HEK293 (cell line): Measurements from ENCODE around the gene ABCG1.

Experiments used
- CTCF ChIA-PET: fragments of 350-600 bp; formaldehyde crosslinking; extraction: SDS; loops from one replicate; lab custom pipeline; 2021; ENCODE audit warnings: antibody characterized with exemption; lab: Yijun Ruan, JAX
- POLR2A ChIA-PET: fragments of 300-600 bp; formaldehyde crosslinking; extraction: SDS; loops from one replicate; lab custom pipeline; 2020; ENCODE audit warnings: antibody characterized with exemption, inconsistent platforms; lab: Yijun Ruan, JAX
- H3K27ac ChIP-seq: fragments of 200-500 bp; sonication (Bioruptor generic); 2 replicates; pipeline ENCODE4 v1.5.1; 2014; ENCODE audit warnings: low read depth, low read length, control low read depth, inconsistent platforms; ENCODE audit errors: extremely low read depth
- H3K36me3 ChIP-seq, 2 experiments: fragments of 200-500 bp in 1 of 2; sonication (Bioruptor generic) in 1 of 2; 1 replicate in 1 of 2; 2 replicates in 1 of 2; pipeline ENCODE4 v1.5.1; 2014 to 2017; ENCODE audit warnings: inconsistent platforms in 2 of 2, low read length in 2 of 2; ENCODE audit not compliant: control insufficient read depth in 2 of 2, insufficient read depth in 1 of 2
- H3K4me1 ChIP-seq: fragments of 200-500 bp; sonication (Bioruptor generic); 2 replicates; pipeline ENCODE4 v1.5.1; 2014; ENCODE audit warnings: mild to moderate bottlenecking, low read length, inconsistent platforms; ENCODE audit not compliant: control insufficient read depth, insufficient read depth
- H3K4me3 ChIP-seq: 2 replicates; pipeline ENCODE4 v1.5.1; 2011; ENCODE audit warnings: low read depth, mild to moderate bottlenecking, control low read depth, low read length, moderate library complexity
- H3K9me3 ChIP-seq: fragments of 200-500 bp; sonication (Bioruptor generic); 2 replicates; pipeline ENCODE4 v1.5.1; 2014; ENCODE audit warnings: low read depth, low read length, inconsistent platforms; ENCODE audit not compliant: control insufficient read depth, insufficient read depth
- ATF2 ChIP-seq: fragments of 450-650 bp; formaldehyde crosslinking; IDR thresholded peaks from 2 replicates; pipeline ENCODE4 v1.5.1; 2016; ENCODE audit warnings: missing biosample characterization, missing genetic modification characterization, low read depth
- BCL6B ChIP-seq: fragments of 450-650 bp; formaldehyde crosslinking; IDR thresholded peaks from 2 replicates; pipeline ENCODE4 v1.5.1; 2017; ENCODE audit warnings: missing biosample characterization, missing genetic modification characterization
- PATZ1 ChIP-seq: fragments of 450-650 bp; formaldehyde crosslinking; IDR thresholded peaks from 2 replicates; pipeline ENCODE4 v1.5.1; 2016; ENCODE audit warnings: missing biosample characterization, missing genetic modification characterization
- SCRT1 ChIP-seq: fragments of 450-650 bp; formaldehyde crosslinking; IDR thresholded peaks from 2 replicates; pipeline ENCODE4 v1.5.1; 2016; ENCODE audit warnings: missing biosample characterization, missing genetic modification characterization, borderline replicate concordance
- YY1 ChIP-seq: fragments of 450-650 bp; formaldehyde crosslinking; IDR thresholded peaks from 2 replicates; pipeline ENCODE4 v1.5.1; 2018; ENCODE audit warnings: missing biosample characterization, missing genetic modification characterization
- YY2 ChIP-seq: fragments of 450-650 bp; formaldehyde crosslinking; IDR thresholded peaks from 2 replicates; pipeline ENCODE4 v1.5.1; 2016; ENCODE audit warnings: missing biosample characterization, missing genetic modification characterization
- ZBTB26 ChIP-seq: fragments of 450-650 bp; formaldehyde crosslinking; optimal IDR thresholded peaks from 2 replicates; pipeline ENCODE3; 2016; ENCODE audit warnings: missing biosample characterization, mild to moderate bottlenecking, missing genetic modification characterization
- ZFP37 ChIP-seq: fragments of 450-650 bp; formaldehyde crosslinking; IDR thresholded peaks from 2 replicates; pipeline ENCODE4 v1.5.1; 2016; ENCODE audit warnings: missing biosample characterization, missing genetic modification characterization
- ZNF112 ChIP-seq: fragments of 450-650 bp; formaldehyde crosslinking; IDR thresholded peaks from 2 replicates; pipeline ENCODE4 v1.5.0; 2017; ENCODE audit warnings: missing biosample characterization, missing genetic modification characterization
- ZNF114 ChIP-seq: fragments of 450-650 bp; formaldehyde crosslinking; IDR thresholded peaks from 2 replicates; pipeline ENCODE4 v1.5.0; 2017; ENCODE audit warnings: missing biosample characterization, missing genetic modification characterization
- ZNF146 ChIP-seq: fragments of 450-650 bp; formaldehyde crosslinking; IDR thresholded peaks from 2 replicates; pipeline ENCODE4 v1.5.1; 2016; ENCODE audit warnings: missing biosample characterization, missing genetic modification characterization
- ZNF157 ChIP-seq: fragments of 450-650 bp; formaldehyde crosslinking; IDR thresholded peaks from 2 replicates; pipeline ENCODE4 v1.5.1; 2016; ENCODE audit warnings: missing biosample characterization, missing genetic modification characterization
- ZNF23 ChIP-seq: fragments of 450-650 bp; formaldehyde crosslinking; IDR thresholded peaks from 2 replicates; pipeline ENCODE4 v1.5.1; 2016; ENCODE audit warnings: missing biosample characterization, missing genetic modification characterization, borderline replicate concordance
- ZNF274 ChIP-seq, 2 experiments: fragments of 200-500 bp in 1 of 2; fragments of 450-650 bp in 1 of 2; sonication (Bioruptor generic) in 1 of 2; formaldehyde crosslinking in 1 of 2; IDR thresholded peaks; 2 replicates each; pipeline versions ENCODE4 v1.5.1 to v1.6.1; 2014 to 2016; ENCODE audit warnings: borderline replicate concordance in 1 of 2, inconsistent platforms in 1 of 2, low read length in 1 of 2, missing biosample characterization in 1 of 2, missing genetic modification characterization in 1 of 2
- ZNF280C ChIP-seq: fragments of 450-650 bp; formaldehyde crosslinking; IDR thresholded peaks from 2 replicates; pipeline ENCODE4 v1.5.1; 2016; ENCODE audit warnings: missing biosample characterization, missing genetic modification characterization
- ZNF426 ChIP-seq: fragments of 450-650 bp; formaldehyde crosslinking; IDR thresholded peaks from 2 replicates; pipeline ENCODE4 v1.5.1; 2017; ENCODE audit warnings: missing biosample characterization, missing genetic modification characterization, mild to moderate bottlenecking, inconsistent platforms, moderate library complexity
- ZNF433 ChIP-seq: fragments of 450-650 bp; formaldehyde crosslinking; IDR thresholded peaks from 2 replicates; pipeline ENCODE4 v1.5.1; 2016; ENCODE audit warnings: missing biosample characterization, missing genetic modification characterization, low read depth
- ZNF48 ChIP-seq: fragments of 450-650 bp; formaldehyde crosslinking; IDR thresholded peaks from 2 replicates; pipeline ENCODE4 v1.5.1; 2016; ENCODE audit warnings: missing biosample characterization, missing genetic modification characterization
- ZNF555 ChIP-seq: fragments of 450-650 bp; formaldehyde crosslinking; conservative IDR thresholded peaks from 2 replicates; pipeline ENCODE4 v1.5.1; 2017; ENCODE audit warnings: missing biosample characterization, mild to moderate bottlenecking, missing genetic modification characterization, inconsistent platforms
- ZNF561 ChIP-seq: fragments of 450-650 bp; IDR thresholded peaks from 2 replicates; pipeline ENCODE4 v1.5.1; 2018; ENCODE audit warnings: missing biosample characterization, missing genetic modification characterization, borderline replicate concordance
- ZXDB ChIP-seq: fragments of 450-650 bp; formaldehyde crosslinking; IDR thresholded peaks from 2 replicates; pipeline ENCODE4 v1.5.1; 2016; ENCODE audit warnings: missing biosample characterization, missing genetic modification characterization
- TF ChIP-seq, protein P1 (sequence below): fragments of 450-650 bp; formaldehyde crosslinking; IDR thresholded peaks from 2 replicates; pipeline ENCODE4 v1.5.1; 2017; ENCODE audit warnings: missing biosample characterization, missing genetic modification characterization
- TF ChIP-seq, protein P2 (sequence below): fragments of 450-650 bp; formaldehyde crosslinking; IDR thresholded peaks from 2 replicates; pipeline ENCODE4 v1.5.1; 2017; ENCODE audit warnings: missing biosample characterization, missing genetic modification characterization

ABCG1 gene

DNA sequence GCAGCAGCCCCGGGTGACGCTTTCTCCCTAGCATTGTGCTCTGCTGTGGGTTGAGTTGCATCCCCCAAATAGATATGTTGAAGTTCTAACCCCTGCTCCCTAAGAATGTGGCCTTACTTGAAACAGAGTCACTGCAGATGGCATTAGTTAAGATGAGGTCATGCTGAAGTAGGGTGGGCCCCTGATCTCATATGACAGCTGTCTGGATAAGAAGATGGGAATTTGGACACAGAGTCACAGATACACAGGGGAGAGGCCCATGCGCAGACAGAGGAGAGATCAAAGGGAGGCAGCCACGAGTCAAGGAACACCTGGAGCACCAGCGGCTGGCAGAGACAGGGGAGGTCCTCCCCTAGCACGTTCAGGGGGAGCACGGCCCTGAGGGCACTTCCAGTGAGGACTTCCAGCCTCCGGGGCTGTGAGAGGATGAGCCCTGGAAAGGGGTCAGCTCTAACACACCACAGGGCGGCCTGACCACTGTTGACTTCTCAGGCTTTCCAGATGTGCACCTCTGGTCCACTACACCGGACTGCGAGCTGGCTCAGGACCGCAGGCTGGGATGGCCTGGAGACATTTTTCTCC, 46.4 kb downstream of the ABCG1 start (continued):
- TF ChIP-seq ZNF112 (tag by site-specific recombination) (no peak), ZNF561 (no peak), ATF2 (peak; percentile 42), YY1 (tag by site-specific recombination) (no peak)
- TF ChIP-seq, all 188 proteins: peak for 6

- TF ChIP-seq, protein P1, sequence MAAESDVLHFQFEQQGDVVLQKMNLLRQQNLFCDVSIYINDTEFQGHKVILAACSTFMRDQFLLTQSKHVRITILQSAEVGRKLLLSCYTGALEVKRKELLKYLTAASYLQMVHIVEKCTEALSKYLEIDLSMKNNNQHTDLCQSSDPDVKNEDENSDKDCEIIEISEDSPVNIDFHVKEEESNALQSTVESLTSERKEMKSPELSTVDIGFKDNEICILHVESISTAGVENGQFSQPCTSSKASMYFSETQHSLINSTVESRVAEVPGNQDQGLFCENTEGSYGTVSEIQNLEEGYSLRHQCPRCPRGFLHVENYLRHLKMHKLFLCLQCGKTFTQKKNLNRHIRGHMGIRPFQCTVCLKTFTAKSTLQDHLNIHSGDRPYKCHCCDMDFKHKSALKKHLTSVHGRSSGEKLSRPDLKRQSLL (tag by site-specific recombination): no peak
- TF ChIP-seq ZNF555 (tag by site-specific recombination): no peak
- TF ChIP-seq YY2 (tag by site-specific recombination): no peak
- TF ChIP-seq ZNF114 (tag by site-specific recombination): no peak
- no peak for TF ChIP-seq ZNF157 (tag by site-specific recombination)
- TF ChIP-seq ZBTB26 (tag by site-specific recombination): no peak
- no peak for TF ChIP-seq ZNF274 (IDR thresholded peaks at IDR 0.05; ENCODE audit: low read length)
- TF ChIP-seq ZNF274 (tag by site-specific recombination; IDR thresholded peaks at IDR 0.05; ENCODE audit: borderline replicate concordance): no peak
- TF ChIP-seq, protein P2, sequence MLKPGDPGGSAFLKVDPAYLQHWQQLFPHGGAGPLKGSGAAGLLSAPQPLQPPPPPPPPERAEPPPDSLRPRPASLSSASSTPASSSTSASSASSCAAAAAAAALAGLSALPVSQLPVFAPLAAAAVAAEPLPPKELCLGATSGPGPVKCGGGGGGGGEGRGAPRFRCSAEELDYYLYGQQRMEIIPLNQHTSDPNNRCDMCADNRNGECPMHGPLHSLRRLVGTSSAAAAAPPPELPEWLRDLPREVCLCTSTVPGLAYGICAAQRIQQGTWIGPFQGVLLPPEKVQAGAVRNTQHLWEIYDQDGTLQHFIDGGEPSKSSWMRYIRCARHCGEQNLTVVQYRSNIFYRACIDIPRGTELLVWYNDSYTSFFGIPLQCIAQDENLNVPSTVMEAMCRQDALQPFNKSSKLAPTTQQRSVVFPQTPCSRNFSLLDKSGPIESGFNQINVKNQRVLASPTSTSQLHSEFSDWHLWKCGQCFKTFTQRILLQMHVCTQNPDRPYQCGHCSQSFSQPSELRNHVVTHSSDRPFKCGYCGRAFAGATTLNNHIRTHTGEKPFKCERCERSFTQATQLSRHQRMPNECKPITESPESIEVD (tag by site-specific recombination): no peak
- no peak for TF ChIP-seq ZNF426 (tag by site-specific recombination)
- TF ChIP-seq ZNF280C (tag by site-specific recombination): no peak
- no peak for TF ChIP-seq ZNF433 (tag by site-specific recombination)
- no peak for TF ChIP-seq SCRT1 (tag by site-specific recombination)
- no peak for TF ChIP-seq ZNF48 (tag by site-specific recombination)
- no peak for TF ChIP-seq ZNF146
- no peak for TF ChIP-seq PATZ1 (tag by site-specific recombination)
- TF ChIP-seq ZXDB (tag by site-specific recombination): no peak
- no peak for TF ChIP-seq ZFP37
- TF ChIP-seq ZNF23 (tag by site-specific recombination): no peak
- TF ChIP-seq BCL6B (tag by site-specific recombination): no peak
- TF ChIP-seq, all 188 proteins: peak for 0
- ChIA-PET POLR2A (no interaction called here), CTCF (no interaction called here)
- H3K36me3 ChIP-seq: no peaks in the 10 kb centered on the region
- H3K27ac ChIP-seq: no peak overlapping the region
- no peak overlapping the region for H3K4me3 ChIP-seq
- no peaks in the 10 kb centered on the region for H3K9me3 ChIP-seq
- no peaks in the 10 kb centered on the region for H3K4me1 ChIP-seq
Measured at GRCh38 chr21:42266971-42267556, 48.1 kb downstream of the ABCG1 start.
